ENCODE data around the gene DOCK11. TPM values are rescaled to one million over a fixed set of nuclear protein-coding genes. Genes with fewer than 3 reads are reported as not detected.

The DOCK11 gene
- total and polyA plus RNA-seq, 9 of the 15 experiments (the other 6 are each of a cell fraction or from before 2014, with no cell fraction given) = 41.8 to 77.8 (median 50.9) TPM

- TF ChIP-seq, protein P1, sequence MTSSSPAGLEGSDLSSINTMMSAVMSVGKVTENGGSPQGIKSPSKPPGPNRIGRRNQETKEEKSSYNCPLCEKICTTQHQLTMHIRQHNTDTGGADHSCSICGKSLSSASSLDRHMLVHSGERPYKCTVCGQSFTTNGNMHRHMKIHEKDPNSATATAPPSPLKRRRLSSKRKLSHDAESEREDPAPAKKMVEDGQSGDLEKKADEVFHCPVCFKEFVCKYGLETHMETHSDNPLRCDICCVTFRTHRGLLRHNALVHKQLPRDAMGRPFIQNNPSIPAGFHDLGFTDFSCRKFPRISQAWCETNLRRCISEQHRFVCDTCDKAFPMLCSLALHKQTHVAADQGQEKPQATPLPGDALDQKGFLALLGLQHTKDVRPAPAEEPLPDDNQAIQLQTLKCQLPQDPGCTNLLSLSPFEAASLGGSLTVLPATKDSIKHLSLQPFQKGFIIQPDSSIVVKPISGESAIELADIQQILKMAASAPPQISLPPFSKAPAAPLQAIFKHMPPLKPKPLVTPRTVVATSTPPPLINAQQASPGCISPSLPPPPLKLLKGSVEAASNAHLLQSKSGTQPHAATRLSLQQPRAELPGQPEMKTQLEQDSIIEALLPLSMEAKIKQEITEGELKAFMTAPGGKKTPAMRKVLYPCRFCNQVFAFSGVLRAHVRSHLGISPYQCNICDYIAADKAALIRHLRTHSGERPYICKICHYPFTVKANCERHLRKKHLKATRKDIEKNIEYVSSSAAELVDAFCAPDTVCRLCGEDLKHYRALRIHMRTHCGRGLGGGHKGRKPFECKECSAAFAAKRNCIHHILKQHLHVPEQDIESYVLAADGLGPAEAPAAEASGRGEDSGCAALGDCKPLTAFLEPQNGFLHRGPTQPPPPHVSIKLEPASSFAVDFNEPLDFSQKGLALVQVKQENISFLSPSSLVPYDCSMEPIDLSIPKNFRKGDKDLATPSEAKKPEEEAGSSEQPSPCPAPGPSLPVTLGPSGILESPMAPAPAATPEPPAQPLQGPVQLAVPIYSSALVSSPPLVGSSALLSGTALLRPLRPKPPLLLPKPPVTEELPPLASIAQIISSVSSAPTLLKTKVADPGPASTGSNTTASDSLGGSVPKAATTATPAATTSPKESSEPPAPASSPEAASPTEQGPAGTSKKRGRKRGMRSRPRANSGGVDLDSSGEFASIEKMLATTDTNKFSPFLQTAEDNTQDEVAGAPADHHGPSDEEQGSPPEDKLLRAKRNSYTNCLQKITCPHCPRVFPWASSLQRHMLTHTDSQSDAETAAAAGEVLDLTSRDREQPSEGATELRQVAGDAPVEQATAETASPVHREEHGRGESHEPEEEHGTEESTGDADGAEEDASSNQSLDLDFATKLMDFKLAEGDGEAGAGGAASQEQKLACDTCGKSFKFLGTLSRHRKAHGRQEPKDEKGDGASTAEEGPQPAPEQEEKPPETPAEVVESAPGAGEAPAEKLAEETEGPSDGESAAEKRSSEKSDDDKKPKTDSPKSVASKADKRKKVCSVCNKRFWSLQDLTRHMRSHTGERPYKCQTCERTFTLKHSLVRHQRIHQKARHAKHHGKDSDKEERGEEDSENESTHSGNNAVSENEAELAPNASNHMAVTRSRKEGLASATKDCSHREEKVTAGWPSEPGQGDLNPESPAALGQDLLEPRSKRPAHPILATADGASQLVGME (CRISPR knock-in tag; IDR thresholded peaks at IDR 0.05) = no peak
- TF ChIP-seq RBFOX2 (IDR thresholded peaks at IDR 0.05; ENCODE audit: low read depth, low read length) = no peak
- TF ChIP-seq PHB2 (IDR thresholded peaks at IDR 0.05; ENCODE audit: low read depth) = no peak
- TF ChIP-seq POLR2A (conservative IDR thresholded peaks at IDR 0.05) = no peak
- TF ChIP-seq KLF16 (IDR thresholded peaks at IDR 0.05) = no peak
- peak; percentile 80 for TF ChIP-seq ZNF592 (IDR thresholded peaks at IDR 0.05)
- TF ChIP-seq TAL1 (IDR thresholded peaks at IDR 0.05) = no peak
- TF ChIP-seq MTA1 (IDR thresholded peaks at IDR 0.05; ENCODE audit: borderline replicate concordance) = no peak
- TF ChIP-seq NONO (IDR thresholded peaks at IDR 0.05; ENCODE audit: low read depth in 2 of 2, low read length in 1 of 2) = no peak
- TF ChIP-seq ZC3H4 (CRISPR knock-in tag; IDR thresholded peaks at IDR 0.05; ENCODE audit: borderline replicate concordance) = no peak
- TF ChIP-seq SUPT5H (IDR thresholded peaks at IDR 0.05) = no peak
- no peak for TF ChIP-seq NCOA1 (IDR thresholded peaks at IDR 0.05; ENCODE audit: low read depth)
- TF ChIP-seq, protein P2, sequence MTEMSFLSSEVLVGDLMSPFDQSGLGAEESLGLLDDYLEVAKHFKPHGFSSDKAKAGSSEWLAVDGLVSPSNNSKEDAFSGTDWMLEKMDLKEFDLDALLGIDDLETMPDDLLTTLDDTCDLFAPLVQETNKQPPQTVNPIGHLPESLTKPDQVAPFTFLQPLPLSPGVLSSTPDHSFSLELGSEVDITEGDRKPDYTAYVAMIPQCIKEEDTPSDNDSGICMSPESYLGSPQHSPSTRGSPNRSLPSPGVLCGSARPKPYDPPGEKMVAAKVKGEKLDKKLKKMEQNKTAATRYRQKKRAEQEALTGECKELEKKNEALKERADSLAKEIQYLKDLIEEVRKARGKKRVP (CRISPR knock-in tag; IDR thresholded peaks at IDR 0.05) = no peak
- no peak for TF ChIP-seq EZH2 (IDR thresholded peaks at IDR 0.05; ENCODE audit: borderline replicate concordance, low read depth, low read length)
- no peak for TF ChIP-seq E2F4 (CRISPR knock-in tag; IDR thresholded peaks at IDR 0.05; ENCODE audit: low read depth)
- TF ChIP-seq, protein P3, sequence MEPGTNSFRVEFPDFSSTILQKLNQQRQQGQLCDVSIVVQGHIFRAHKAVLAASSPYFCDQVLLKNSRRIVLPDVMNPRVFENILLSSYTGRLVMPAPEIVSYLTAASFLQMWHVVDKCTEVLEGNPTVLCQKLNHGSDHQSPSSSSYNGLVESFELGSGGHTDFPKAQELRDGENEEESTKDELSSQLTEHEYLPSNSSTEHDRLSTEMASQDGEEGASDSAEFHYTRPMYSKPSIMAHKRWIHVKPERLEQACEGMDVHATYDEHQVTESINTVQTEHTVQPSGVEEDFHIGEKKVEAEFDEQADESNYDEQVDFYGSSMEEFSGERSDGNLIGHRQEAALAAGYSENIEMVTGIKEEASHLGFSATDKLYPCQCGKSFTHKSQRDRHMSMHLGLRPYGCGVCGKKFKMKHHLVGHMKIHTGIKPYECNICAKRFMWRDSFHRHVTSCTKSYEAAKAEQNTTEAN (CRISPR knock-in tag; IDR thresholded peaks at IDR 0.05) = no peak
- no peak; the same call in 1 of the 2 replicates for TF ChIP-seq SMAD4 (CRISPR knock-in tag; conservative IDR thresholded peaks at IDR 0.05)
Measured at GRCh38 chrX:118565853-118566252, 70.2 kb downstream of the DOCK11 start (continued).
